HG02981 (cell line): ENCODE results near the gene RALGAPA2.
A peak's percentile ranks its signal among the peaks of the same experiment; 100 is the strongest.

Source experiments
- ATAC-seq: cut with Tn5 transposase; IDR thresholded peaks from one replicate; pipeline ENCODE4 v1.9.1; 2021; ENCODE audit warnings: mild to moderate bottlenecking, moderate library complexity; ENCODE audit not compliant: unreplicated experiment

Gene RALGAPA2

DNA sequence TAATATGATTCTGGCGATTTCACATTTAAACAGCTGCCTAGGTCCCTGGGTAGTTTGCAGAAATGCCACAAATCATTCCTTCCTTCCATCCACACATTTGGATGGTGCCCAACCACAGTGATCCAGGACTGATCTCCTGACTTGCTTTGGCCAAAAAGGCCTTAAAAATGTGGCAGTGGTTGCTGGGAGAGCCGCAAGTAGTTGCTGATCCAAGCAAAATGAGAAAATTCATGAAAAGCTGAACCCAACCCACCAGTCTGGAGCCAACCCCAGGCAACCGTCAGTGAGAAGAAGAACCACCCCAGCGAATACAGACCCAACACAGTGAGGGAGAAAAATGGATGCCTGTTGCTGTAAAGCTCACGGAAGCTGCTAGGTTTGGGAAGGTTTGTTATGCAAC is 25.1 kb downstream of the RALGAPA2 start:
- no peak for ATAC-seq

DNA sequence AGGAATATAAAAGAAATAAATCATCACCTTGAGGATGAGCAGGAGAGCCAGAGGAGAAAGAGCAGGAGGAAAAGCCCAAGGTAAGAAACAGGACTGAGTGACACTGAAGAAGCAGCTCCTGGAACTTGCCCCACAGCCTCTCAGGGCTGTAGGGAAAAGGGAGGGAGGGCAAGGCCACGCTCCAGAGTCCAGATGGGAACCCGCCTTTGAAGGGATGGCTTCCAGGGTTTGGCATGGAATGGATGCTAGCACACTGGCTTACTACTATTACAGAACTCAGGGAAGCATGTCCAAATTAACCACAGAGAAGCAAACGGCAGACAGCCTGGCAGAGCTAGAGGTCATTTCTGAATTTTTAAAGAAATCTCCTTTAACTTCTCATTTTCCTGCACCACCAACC is 26.8 kb downstream of the RALGAPA2 start:
- ATAC-seq = no peak

DNA sequence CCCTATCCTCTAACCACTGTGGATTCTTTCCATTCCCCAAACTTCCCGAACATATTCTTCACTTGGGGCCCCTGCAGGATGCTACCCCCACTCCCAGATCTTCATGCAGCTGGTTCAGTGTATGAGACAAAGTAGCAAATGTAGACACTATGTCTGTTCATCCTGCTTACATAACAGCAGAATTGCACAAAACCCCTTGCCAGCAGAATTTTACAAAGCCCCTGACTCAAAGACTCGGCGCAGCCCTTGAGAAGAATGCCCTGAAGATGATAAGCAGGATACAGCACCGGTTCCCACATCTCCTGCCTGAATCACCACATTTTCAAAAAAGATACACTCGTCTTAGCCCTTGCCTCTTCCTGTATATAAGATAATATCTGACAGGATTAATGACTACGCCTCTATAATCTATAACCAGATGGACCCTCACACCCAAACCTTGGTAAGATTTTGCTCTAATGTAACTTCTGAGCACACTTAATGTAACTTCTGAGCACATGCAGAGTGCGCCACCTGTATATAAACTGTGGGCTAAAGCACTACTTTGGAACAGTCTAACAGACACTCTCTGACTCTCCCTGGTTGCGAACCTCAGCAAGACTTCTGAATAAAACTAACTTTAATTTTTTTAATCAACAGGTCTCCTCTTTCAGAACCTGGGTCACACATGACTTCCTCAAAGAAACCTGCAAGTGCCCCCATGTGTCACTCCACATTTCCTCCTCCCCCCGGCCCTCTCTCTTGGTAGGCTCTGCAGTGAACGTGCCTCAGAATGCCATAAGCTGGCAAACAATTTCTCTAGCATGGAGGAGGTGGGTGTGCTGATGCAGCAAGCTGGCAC is 28.7 kb downstream of the RALGAPA2 start:
- no peak for ATAC-seq

- ATAC-seq = no peak
Measured at GRCh38 chr20:20683020-20683419, 29.4 kb downstream of the RALGAPA2 start.

GRCh38 chr20:20680991-20681508 is 31.4 kb downstream of the RALGAPA2 start:
- ATAC-seq = peak; percentile 46

DNA sequence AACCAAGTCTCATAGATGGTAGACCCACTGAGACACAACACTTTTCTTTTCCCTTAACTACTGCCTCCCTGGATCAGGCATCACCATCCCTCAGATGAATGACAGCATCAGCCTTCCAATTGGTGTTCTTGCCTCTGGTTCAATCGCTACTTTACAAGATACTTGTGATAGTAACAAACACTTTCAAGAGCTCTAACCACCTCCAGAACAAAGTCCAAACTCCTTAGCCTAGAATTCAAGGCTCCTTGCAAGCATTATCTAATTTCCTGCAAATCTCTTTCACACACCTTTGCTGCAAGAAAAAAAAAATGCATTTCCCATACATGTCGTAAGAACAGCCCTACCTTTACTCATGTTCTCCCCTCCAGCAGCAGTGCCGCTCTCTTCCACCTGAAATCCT is 33.1 kb downstream of the RALGAPA2 start:
- ATAC-seq = no peak

DNA sequence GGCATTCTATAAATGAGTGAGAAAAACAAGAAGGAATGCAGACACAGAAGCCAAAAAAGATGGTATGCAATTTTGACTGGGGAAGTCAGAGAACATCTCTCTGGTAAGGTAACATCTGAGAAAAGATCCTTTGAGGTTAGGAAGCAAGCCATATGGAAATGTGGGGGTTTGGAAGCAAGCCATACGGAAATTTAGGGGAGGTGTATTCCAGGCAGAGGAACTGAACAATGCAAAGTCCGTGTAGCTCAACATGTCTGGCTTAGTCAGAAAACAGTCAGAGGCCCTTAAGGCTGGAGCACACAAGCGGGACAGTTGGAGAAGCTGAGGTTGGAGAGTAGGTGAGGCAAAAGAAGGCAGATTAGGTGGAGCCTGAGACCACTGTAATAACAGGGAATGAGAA is 35.3 kb downstream of the RALGAPA2 start:
- ATAC-seq = no peak

- ATAC-seq = peak; percentile 92
Measured at GRCh38 chr20:20668639-20669038, 43.8 kb downstream of the RALGAPA2 start.

GRCh38 chr20:20666359-20666758 is 46.1 kb downstream of the RALGAPA2 start:
- no peak for ATAC-seq

DNA sequence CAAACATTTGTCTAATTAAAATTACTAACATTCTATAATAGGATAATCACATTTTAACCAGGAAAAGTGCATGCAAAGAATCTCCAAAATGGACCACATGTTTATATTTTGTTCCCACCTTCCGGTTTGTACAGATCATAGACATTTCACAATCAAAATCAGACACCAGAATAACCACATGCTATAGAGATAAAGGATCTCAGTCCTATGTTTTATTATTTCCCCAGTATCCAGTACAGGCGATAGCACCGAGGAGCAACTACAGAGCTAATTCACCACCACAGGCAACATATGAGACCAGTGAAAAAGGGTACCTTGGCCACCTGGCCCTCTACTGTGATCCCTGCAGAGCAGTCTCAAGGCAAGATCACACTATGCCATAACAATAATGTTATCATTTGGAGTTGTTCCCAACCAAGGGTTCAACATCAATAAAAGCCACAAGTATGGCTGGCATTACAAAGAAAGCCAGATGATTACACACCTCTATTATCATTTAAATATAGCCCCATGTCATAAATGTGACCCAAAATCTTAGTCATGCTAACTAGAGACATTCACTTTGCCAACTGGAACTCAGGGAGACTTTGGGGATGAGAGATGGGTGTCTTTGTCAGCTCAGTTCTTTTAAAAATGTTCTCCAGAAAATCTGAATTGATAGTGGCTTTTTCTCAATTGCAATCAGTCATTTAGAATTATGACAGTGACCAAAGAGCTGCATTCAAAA is 46.7 kb downstream of the RALGAPA2 start:
- no peak for ATAC-seq

DNA sequence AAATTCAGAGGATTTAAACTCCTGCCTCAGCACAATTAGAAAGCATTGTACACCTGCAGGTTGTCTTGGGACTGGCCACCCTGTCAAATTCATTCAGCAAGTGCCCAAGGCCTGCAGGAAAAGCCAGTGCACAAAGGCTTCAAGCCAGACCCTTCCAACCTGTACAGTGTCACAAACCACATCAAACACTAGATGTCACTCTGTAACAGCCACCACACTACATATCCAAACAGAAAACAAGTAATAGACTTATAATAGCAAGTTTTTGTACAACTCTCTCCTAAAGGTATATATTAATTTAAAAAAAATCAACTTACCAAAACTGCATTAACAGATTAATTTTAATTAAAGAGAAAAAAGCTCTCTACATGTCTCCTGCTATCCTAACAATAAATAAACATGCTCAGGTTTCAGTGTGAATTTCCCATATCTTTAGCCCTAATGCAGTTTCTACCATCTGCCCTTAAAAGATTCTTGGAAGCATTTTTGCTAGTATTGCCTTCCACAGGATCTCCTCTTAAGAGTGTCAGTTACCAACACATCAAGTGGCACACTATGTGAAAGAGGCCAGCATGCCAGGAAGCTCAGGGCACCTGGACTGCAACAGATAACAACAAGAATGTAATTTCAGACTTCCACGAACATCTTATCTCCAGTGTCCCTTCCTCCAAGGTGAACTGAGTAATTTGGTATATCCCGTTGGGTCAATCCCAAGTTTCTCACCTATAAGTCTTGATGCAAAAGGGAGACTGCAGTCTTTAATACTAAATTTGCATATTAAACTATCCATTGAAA is 47.5 kb downstream of the RALGAPA2 start:
- ATAC-seq = peak; percentile 47

DNA sequence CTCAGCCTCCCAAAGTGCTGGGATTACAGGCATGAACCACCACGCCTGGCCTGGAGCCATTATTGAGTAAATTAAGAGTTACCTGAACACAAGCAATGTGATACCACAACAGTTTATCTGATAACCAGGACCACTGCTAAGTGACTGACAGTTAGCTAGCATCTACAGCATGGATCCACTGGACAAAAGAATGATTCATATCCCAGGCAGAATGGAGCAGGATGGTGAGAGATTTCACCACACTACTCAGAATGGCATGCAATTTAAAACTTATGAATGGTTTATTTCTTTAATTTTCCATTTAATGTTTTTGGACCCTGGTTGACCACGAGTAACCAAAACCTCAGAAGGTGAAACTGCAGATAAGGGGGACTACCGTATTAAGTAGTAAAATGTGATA is 48.6 kb downstream of the RALGAPA2 start:
- ATAC-seq = no peak

- no peak for ATAC-seq
Measured at GRCh38 chr20:20658871-20659431, 53.5 kb downstream of the RALGAPA2 start.

DNA sequence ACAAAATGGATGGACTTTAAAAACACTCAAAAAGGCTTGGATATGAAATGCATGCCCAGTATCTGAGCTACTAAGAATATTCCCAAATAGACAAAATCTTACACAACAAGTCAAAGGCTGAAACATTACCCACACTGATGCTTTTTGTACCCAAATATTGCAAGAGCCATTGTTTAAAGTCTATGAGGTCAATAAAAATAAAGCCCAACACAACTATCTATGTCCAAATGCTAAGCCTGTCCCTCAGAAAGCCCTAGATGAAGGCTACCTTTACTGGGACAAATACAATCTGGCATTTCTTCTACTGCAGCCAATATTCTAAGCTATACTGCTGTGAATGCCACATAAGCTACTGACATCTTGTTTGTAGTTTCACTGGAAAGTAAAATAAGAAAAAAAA is 54.3 kb downstream of the RALGAPA2 start:
- ATAC-seq = no peak

GRCh38 chr20:20657092-20657491 is 55.4 kb downstream of the RALGAPA2 start:
- ATAC-seq = no peak

DNA sequence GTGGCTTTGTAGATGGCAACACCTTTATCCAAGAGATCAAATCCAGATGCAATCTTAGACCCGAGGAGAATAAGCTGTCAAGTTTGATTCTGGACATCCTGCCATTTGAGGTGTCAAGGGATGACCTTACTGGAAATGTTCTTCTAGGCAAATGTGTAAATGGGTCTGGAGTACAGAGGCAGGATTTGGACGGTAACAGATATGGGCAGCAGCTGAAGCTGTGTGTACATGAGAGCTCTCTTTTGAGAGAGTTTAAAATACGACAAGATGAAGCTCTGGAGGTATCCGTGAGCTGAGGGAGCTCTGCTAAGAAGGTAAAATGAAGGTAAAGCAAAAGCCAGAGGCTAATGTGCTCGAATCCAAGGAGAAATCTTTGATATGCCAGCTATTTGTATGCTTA is 56.6 kb downstream of the RALGAPA2 start:
- ATAC-seq = no peak

DNA sequence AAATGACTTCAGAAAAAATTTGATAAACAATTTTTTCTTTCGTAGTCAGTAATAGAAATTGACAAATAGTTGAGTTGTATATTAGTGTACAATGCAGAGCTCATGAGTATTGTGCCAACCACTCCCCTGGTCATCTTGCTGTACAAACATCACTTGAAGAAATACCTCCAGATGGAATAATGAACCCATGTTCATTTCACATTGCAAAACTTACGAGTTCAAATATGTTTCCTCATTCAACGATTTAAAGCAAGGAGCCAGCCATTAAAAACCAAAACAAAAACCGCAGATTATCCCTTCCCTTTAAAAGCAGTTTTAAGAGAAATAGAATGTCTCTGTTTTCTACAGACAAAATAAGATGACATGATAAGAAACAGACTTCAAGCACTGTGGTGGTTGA is 62.5 kb downstream of the RALGAPA2 start:
- no peak for ATAC-seq

GRCh38 chr20:20643927-20644326 is 68.5 kb downstream of the RALGAPA2 start:
- no peak for ATAC-seq

DNA sequence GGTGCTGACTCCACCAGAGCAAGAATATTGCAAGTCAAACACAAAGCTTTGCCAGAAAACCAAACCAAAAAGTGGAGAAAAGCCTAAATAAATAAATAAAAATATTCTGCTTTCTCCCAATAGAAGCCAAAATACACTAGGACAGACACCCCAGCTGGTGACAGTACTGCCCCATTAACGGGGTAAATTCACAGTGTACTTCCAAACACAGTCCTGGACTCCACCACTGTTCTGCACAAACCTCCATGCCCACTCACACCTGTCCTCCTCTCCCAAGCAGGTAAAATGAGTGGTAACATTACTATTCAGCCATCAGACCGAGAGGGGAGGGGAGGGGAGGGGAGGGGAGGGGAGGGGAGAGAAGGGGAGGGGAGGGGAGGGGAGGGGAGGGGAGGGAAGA is 70.7 kb downstream of the RALGAPA2 start:
- ATAC-seq = no peak

DNA sequence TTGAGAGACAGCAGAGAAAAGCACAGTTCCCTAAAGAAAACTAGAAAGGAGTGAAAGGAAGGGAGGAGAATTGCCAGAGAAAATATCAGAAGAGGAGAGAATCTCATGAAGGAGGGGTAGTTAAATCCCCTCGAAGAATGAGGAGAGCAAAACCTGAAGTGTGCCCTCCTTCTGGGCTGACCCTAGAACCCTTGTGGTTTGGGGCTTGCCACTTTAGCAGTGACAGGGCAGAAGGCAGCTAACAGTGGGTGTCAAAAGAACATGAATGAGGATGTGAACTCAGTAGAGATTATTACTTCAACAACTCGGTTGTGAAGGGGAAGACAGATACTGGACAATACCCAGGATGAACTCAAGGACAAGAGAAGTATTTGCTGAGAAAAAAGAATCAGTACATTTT is 73.6 kb downstream of the RALGAPA2 start:
- ATAC-seq = no peak
